HEK293T (cell line): ENCODE data around the gene STXBP5.

Experiments
- FOXM1 ChIP-seq: fragments of 450-650 bp; IDR thresholded peaks from 2 replicates; pipeline ENCODE4 v1.6.1; 2017; ENCODE audit warnings: mild to moderate bottlenecking, borderline replicate concordance
- L3MBTL2 ChIP-seq: fragments of 450-650 bp; conservative IDR thresholded peaks from 2 replicates; pipeline ENCODE4 v1.6.1; 2016; ENCODE audit warnings: mild to moderate bottlenecking
- NFRKB ChIP-seq: fragments of 450-650 bp; IDR thresholded peaks from 2 replicates; pipeline ENCODE4 v1.6.1; 2016; ENCODE audit warnings: mild to moderate bottlenecking, moderate library complexity
- SP1 ChIP-seq: fragments of 450-650 bp; IDR thresholded peaks from 2 replicates; pipeline ENCODE4 v1.6.1; 2017

- TF ChIP-seq L3MBTL2 (no peak), SP1 (no peak), FOXM1 (no peak), NFRKB (no peak)
Observed at GRCh38 chr6:147278891-147279290, 74.7 kb downstream of the STXBP5 start.
